K562 (cell line): ENCODE data around the gene LCN12. TPM values are rescaled to one million over a fixed set of nuclear protein-coding genes. Genes with fewer than 3 reads are reported as not detected.

Experiments
- JUNB ChIP-seq: fragments of 450-650 bp; formaldehyde crosslinking; conservative IDR thresholded peaks from 2 replicates; pipeline ENCODE4 v1.4.0; 2020; ENCODE audit warnings: mild to moderate bottlenecking
- KLF6 ChIP-seq: fragments of 250-450 bp; sonication (Bioruptor Pico); IDR thresholded peaks from 2 replicates; pipeline ENCODE4 v1.4.0; 2020; ENCODE audit warnings: mild to moderate bottlenecking, moderate library complexity, borderline replicate concordance
- MED1 ChIP-seq: sonication (generic); formaldehyde crosslinking; IDR thresholded peaks from 2 replicates; pipeline ENCODE4 v1.8.1; 2023; ENCODE audit warnings: missing genetic modification reagents, borderline replicate concordance
- MIER1 ChIP-seq: fragments of 450-650 bp; IDR thresholded peaks from 2 replicates; pipeline ENCODE4 v1.6.1; 2016; ENCODE audit warnings: antibody characterized with exemption, mild to moderate bottlenecking, low read depth
- SPI1 ChIP-seq: IDR thresholded peaks from 2 replicates; pipeline ENCODE4 v1.6.1; 2011; ENCODE audit warnings: low read depth, low read length, control low read depth, borderline replicate concordance
- ZNF507 ChIP-seq: conservative IDR thresholded peaks from 2 replicates; pipeline ENCODE4 v1.6.1; 2017; ENCODE audit warnings: missing genetic modification characterization, missing compliant biosample characterization
- polyA plus RNA-seq, 8 experiments: library from polyadenylated mRNA; depleted of rRNA in 4 of 8; stranded (reverse) in 5 of 8; unstranded in 3 of 8; fragments of >200 nt; fragmentation: Nextera tagmentation in 2 of 8; fragmentation: Illumina TruSeq in 1 of 8; extraction: Ambion mirVana in 2 of 8; extraction: Trizol in 1 of 8; gene quantifications; 2 replicates each; pipeline versions ENCODE4 v1.2.1 to v1.2.3, GENCODE V29; 2011 to 2014; ENCODE audit warnings: inconsistent platforms in 1 of 8, missing spikeins in 1 of 8
- total RNA-seq, 7 experiments: library from RNA; depleted of rRNA in 6 of 7; stranded (reverse); fragments of >200 nt in 6 of 7; fragmentation: Illumina TruSeq in 2 of 7; extraction: Trizol in 2 of 7; gene quantifications; 2 replicates each; pipeline versions ENCODE4 v1.2.1 to v1.2.3, GENCODE V29; 2011 to 2021; ENCODE audit warnings: low replicate concordance in 1 of 7
- TF ChIP-seq, protein P1 (sequence below): fragments of 450-650 bp; IDR thresholded peaks from 2 replicates; pipeline ENCODE4 v1.6.1; 2016; ENCODE audit warnings: mild to moderate bottlenecking, moderate library complexity
- TF ChIP-seq, protein P2 (sequence below): IDR thresholded peaks from 2 replicates; pipeline ENCODE4 v1.6.1; 2011; ENCODE audit warnings: borderline replicate concordance, low read depth, mild to moderate bottlenecking, moderate library complexity, low read length; ENCODE audit not compliant: insufficient read depth, poor library complexity, severe bottlenecking
- TF ChIP-seq, protein P3 (sequence below): fragments of 450-650 bp; formaldehyde crosslinking; IDR thresholded peaks from 2 replicates; pipeline ENCODE4 v1.4.0; 2022; ENCODE audit warnings: missing genetic modification characterization

LCN12 gene
- total and polyA plus RNA-seq, 9 of the 15 experiments (the other 6 are each of a cell fraction or from before 2014, with no cell fraction given): 0.05 TPM; not detected in 8

DNA sequence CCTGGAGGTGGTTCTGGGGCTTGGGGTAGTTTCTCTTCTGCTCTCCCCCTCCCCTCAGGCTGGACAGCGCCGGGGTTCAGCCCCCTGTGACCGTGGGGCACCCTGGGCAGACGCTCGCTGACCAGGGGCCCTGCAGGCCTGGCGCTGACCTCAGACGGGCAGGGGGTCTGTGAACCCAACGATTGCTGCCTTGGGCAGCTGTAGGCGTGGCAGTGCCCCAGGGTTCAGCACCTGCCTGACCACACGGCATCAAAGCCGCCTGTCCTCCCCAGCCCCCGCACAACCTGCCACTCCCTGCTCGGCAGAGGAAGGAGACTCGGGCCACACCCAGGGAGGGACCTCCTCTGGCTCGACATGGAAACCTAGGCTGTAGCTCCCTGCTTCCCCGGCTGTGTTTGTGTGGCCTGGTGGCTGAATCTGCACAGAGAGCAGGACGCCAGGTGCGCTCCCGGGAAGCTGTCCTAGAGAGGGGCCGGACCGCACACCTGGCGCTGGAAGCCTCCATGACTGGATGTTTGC lies 12.2 kb downstream of the LCN12 start (continued):
- TF ChIP-seq, protein P1, sequence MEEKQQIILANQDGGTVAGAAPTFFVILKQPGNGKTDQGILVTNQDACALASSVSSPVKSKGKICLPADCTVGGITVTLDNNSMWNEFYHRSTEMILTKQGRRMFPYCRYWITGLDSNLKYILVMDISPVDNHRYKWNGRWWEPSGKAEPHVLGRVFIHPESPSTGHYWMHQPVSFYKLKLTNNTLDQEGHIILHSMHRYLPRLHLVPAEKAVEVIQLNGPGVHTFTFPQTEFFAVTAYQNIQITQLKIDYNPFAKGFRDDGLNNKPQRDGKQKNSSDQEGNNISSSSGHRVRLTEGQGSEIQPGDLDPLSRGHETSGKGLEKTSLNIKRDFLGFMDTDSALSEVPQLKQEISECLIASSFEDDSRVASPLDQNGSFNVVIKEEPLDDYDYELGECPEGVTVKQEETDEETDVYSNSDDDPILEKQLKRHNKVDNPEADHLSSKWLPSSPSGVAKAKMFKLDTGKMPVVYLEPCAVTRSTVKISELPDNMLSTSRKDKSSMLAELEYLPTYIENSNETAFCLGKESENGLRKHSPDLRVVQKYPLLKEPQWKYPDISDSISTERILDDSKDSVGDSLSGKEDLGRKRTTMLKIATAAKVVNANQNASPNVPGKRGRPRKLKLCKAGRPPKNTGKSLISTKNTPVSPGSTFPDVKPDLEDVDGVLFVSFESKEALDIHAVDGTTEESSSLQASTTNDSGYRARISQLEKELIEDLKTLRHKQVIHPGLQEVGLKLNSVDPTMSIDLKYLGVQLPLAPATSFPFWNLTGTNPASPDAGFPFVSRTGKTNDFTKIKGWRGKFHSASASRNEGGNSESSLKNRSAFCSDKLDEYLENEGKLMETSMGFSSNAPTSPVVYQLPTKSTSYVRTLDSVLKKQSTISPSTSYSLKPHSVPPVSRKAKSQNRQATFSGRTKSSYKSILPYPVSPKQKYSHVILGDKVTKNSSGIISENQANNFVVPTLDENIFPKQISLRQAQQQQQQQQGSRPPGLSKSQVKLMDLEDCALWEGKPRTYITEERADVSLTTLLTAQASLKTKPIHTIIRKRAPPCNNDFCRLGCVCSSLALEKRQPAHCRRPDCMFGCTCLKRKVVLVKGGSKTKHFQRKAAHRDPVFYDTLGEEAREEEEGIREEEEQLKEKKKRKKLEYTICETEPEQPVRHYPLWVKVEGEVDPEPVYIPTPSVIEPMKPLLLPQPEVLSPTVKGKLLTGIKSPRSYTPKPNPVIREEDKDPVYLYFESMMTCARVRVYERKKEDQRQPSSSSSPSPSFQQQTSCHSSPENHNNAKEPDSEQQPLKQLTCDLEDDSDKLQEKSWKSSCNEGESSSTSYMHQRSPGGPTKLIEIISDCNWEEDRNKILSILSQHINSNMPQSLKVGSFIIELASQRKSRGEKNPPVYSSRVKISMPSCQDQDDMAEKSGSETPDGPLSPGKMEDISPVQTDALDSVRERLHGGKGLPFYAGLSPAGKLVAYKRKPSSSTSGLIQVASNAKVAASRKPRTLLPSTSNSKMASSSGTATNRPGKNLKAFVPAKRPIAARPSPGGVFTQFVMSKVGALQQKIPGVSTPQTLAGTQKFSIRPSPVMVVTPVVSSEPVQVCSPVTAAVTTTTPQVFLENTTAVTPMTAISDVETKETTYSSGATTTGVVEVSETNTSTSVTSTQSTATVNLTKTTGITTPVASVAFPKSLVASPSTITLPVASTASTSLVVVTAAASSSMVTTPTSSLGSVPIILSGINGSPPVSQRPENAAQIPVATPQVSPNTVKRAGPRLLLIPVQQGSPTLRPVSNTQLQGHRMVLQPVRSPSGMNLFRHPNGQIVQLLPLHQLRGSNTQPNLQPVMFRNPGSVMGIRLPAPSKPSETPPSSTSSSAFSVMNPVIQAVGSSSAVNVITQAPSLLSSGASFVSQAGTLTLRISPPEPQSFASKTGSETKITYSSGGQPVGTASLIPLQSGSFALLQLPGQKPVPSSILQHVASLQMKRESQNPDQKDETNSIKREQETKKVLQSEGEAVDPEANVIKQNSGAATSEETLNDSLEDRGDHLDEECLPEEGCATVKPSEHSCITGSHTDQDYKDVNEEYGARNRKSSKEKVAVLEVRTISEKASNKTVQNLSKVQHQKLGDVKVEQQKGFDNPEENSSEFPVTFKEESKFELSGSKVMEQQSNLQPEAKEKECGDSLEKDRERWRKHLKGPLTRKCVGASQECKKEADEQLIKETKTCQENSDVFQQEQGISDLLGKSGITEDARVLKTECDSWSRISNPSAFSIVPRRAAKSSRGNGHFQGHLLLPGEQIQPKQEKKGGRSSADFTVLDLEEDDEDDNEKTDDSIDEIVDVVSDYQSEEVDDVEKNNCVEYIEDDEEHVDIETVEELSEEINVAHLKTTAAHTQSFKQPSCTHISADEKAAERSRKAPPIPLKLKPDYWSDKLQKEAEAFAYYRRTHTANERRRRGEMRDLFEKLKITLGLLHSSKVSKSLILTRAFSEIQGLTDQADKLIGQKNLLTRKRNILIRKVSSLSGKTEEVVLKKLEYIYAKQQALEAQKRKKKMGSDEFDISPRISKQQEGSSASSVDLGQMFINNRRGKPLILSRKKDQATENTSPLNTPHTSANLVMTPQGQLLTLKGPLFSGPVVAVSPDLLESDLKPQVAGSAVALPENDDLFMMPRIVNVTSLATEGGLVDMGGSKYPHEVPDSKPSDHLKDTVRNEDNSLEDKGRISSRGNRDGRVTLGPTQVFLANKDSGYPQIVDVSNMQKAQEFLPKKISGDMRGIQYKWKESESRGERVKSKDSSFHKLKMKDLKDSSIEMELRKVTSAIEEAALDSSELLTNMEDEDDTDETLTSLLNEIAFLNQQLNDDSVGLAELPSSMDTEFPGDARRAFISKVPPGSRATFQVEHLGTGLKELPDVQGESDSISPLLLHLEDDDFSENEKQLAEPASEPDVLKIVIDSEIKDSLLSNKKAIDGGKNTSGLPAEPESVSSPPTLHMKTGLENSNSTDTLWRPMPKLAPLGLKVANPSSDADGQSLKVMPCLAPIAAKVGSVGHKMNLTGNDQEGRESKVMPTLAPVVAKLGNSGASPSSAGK: peak; percentile 48; the same call in 1 of the 2 replicates
- TF ChIP-seq KLF6 (CRISPR knock-in tag) (no peak), SPI1 (0 out of 2 replicates have a peak, but pooled peaks have one; percentile 2), MIER1 (no peak), ZNF507 (tag) (no peak), MED1 (CRISPR knock-in tag) (no peak), JUNB (no peak)
- TF ChIP-seq, protein P2, sequence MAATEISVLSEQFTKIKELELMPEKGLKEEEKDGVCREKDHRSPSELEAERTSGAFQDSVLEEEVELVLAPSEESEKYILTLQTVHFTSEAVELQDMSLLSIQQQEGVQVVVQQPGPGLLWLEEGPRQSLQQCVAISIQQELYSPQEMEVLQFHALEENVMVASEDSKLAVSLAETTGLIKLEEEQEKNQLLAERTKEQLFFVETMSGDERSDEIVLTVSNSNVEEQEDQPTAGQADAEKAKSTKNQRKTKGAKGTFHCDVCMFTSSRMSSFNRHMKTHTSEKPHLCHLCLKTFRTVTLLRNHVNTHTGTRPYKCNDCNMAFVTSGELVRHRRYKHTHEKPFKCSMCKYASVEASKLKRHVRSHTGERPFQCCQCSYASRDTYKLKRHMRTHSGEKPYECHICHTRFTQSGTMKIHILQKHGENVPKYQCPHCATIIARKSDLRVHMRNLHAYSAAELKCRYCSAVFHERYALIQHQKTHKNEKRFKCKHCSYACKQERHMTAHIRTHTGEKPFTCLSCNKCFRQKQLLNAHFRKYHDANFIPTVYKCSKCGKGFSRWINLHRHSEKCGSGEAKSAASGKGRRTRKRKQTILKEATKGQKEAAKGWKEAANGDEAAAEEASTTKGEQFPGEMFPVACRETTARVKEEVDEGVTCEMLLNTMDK: no peak
- TF ChIP-seq, protein P3, sequence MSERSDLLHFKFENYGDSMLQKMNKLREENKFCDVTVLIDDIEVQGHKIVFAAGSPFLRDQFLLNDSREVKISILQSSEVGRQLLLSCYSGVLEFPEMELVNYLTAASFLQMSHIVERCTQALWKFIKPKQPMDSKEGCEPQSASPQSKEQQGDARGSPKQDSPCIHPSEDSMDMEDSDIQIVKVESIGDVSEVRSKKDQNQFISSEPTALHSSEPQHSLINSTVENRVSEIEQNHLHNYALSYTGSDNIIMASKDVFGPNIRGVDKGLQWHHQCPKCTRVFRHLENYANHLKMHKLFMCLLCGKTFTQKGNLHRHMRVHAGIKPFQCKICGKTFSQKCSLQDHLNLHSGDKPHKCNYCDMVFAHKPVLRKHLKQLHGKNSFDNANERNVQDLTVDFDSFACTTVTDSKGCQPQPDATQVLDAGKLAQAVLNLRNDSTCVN (CRISPR knock-in tag): no peak
